ENCODE measurements around the gene SAP25. TPM values are rescaled to one million over a fixed set of nuclear protein-coding genes. Genes with fewer than 3 reads are reported as not detected.
A peak's percentile ranks its signal among the peaks of the same experiment; 100 is the strongest.
"Not testable (repeated sequence)": the region's sequence is repeated elsewhere in the genome, so short reads cannot be mapped to it uniquely, and the experiment has no call there.

SAP25 gene
- total RNA-seq, 1 donor from 2014 or later = 24.1 TPM

DNA sequence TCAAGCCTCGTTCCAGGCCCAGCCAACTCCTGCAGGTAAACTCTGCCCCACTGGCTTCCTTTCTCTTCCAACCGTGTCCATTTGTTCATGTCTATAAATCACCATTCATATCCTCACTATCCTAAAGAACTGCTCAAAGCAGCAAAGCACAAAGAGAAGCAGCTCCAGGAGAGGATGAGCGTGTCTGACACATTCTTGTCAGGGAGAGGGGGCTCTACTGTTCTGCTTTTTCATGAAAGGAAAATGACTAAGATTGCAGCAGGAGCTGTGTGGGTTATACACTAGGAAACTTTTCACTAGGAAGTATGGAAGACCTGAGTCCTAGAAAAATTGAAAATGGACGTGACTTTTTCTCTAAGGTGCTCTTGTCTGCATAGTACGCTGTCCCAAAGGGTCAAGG is 18.0 kb downstream of the SAP25 start:
- DNase-seq = no peak
- Mint-ChIP-seq H3K4me1 (peaks cover 6% of the 10 kb centered on the region), H3K4me3 (no peak overlapping the region), H3K27me3 (no peaks in the 10 kb centered on the region), H3K27ac (no peak overlapping the region), H3K9me3 (no peaks in the 10 kb centered on the region), H3K36me3 (ENCODE audit: low read depth) (peaks cover 27% of the 10 kb centered on the region)
- POLR2A ChIA-PET = interaction anchor here (0.9 kb wide), 1 partner anchor 10 kb away, joined by 6 read pairs; no protein-coding TSS in a partner anchor
- CTCF ChIA-PET = interaction anchor here (0.7 to 1.2 kb wide), 2 partner anchors 30 to 86 kb away, joined by 3 to 7 read pairs; partner anchors contain the start of genes FBXO24 and LRCH4
- ATAC-seq (ENCODE audit: low read depth) = no peak
- no peak for TF ChIP-seq CTCF (IDR thresholded peaks at IDR 0.05)
- intact Hi-C loops (cut with micrococcal nuclease) = no loop called here

GRCh38 chr7:100553032-100553431 is 20.7 kb downstream of the SAP25 start:
- Mint-ChIP-seq H3K27me3 (no peaks in the 10 kb centered on the region), H3K27ac (no peak overlapping the region), H3K36me3 (ENCODE audit: low read depth) (peaks cover 32% of the 10 kb centered on the region), H3K4me3 (no peak overlapping the region), H3K9me3 (no peaks in the 10 kb centered on the region), H3K4me1 (peaks cover 19% of the 10 kb centered on the region)
- POLR2A ChIA-PET = interaction anchor here (1.0 kb wide), 1 partner anchor 9 kb away, joined by 3 read pairs; no protein-coding TSS in a partner anchor
- ATAC-seq (ENCODE audit: low read depth) (no peak), DNase-seq (no peak)
- TF ChIP-seq CTCF (IDR thresholded peaks at IDR 0.05) = no peak
- intact Hi-C loops (cut with micrococcal nuclease) = no loop called here
- CTCF ChIA-PET = no interaction called here

DNA sequence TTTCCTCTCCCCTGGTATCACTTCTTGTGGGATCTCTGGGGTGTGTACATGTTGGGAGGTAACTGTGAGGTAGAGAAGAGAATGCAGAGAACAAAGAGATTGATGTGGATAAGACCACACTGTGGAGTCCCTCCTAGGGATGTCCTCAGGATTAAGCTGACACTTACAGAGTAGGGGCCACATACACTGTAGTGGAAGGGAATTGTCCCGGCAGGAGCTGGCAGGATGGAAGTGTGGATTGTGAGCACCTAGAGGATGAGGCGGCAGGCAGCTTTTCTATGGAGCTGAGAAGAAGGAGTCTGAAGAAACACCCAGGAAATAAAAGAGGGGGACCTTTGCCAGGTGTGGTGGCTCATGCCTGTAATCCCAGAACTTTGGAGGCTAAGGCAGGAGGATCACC is 21.2 kb downstream of the SAP25 start:
- CTCF ChIA-PET = no interaction called here
- Mint-ChIP-seq H3K27ac (no peak overlapping the region), H3K36me3 (ENCODE audit: low read depth) (peaks cover 32% of the 10 kb centered on the region), H3K4me3 (no peak overlapping the region), H3K27me3 (no peaks in the 10 kb centered on the region), H3K4me1 (peaks cover 24% of the 10 kb centered on the region), H3K9me3 (no peaks in the 10 kb centered on the region)
- POLR2A ChIA-PET = no interaction called here
- intact Hi-C loops (cut with micrococcal nuclease) = no loop called here
- ATAC-seq (ENCODE audit: low read depth) = no peak
- no peak for TF ChIP-seq CTCF (IDR thresholded peaks at IDR 0.05)
- no peak for DNase-seq

GRCh38 chr7:100548446-100548845 is 25.3 kb downstream of the SAP25 start:
- peak overlapping the region; percentile 79 for H3K27ac Mint-ChIP-seq
- intact Hi-C loops (cut with micrococcal nuclease); ATAC-seq (ENCODE audit: low read depth); DNase-seq; H3K4me3 Mint-ChIP-seq; H3K27me3 Mint-ChIP-seq; H3K9me3 Mint-ChIP-seq: not testable (repeated sequence)
- H3K4me1 Mint-ChIP-seq = peaks cover 65% of the 10 kb centered on the region
- POLR2A ChIA-PET = interaction anchor here (1.5 to 2.4 kb wide), 3 partner anchors 9 to 119 kb away, joined by 3 to 14 read pairs (median 13); partner anchors contain the start of genes AGFG2, MEPCE and ZCWPW1
- peaks cover 11% of the 10 kb centered on the region for H3K36me3 Mint-ChIP-seq (ENCODE audit: low read depth)
- CTCF ChIA-PET = interaction anchor here (0.6 to 2.2 kb wide), 3 partner anchors 11 to 40 kb away, joined by 3 to 8 read pairs (median 3); no protein-coding TSS in a partner anchor

GRCh38 chr7:100547872-100548271 is 25.8 kb downstream of the SAP25 start:
- H3K36me3 Mint-ChIP-seq (ENCODE audit: low read depth) = peaks cover 8% of the 10 kb centered on the region
- ATAC-seq (ENCODE audit: low read depth) (no peak), DNase-seq (no peak)
- peaks cover 70% of the 10 kb centered on the region for H3K4me1 Mint-ChIP-seq
- intact Hi-C loops (cut with micrococcal nuclease) = no loop called here
- CTCF ChIA-PET = interaction anchor here (0.6 to 2.2 kb wide), 2 partner anchors 12 to 39 kb away, joined by 3 to 8 read pairs; no protein-coding TSS in a partner anchor
- H3K9me3 Mint-ChIP-seq = no peaks in the 10 kb centered on the region
- no peaks in the 10 kb centered on the region for H3K27me3 Mint-ChIP-seq
- H3K27ac Mint-ChIP-seq = peak overlapping the region; percentile 79
- POLR2A ChIA-PET = interaction anchor here (1.5 kb wide), 1 partner anchor 37 kb away, joined by 3 read pairs; no protein-coding TSS in a partner anchor
- TF ChIP-seq CTCF (IDR thresholded peaks at IDR 0.05) = no peak
- no peak overlapping the region for H3K4me3 Mint-ChIP-seq
